Coronary artery (tissue), 2 donors: Measurements from ENCODE around the gene GRSF1.

Experiments
- DNase-seq: peaks from one replicate; pipeline ENCODE4 v3.0.0-alpha.2; 2017; ENCODE audit warnings: low spot score
- H3K27ac ChIP-seq, 2 donors: fragments of 200-600 bp; sonication (generic); one replicate each; pipeline ENCODE4 v1.5.1; 2016 to 2019
- H3K4me3 ChIP-seq: fragments of 200-600 bp; sonication (generic); 2 replicates; pipeline ENCODE4 v1.5.1; 2016; ENCODE audit warnings: mild to moderate bottlenecking, moderate library complexity
- CTCF ChIP-seq: fragments of 200-600 bp; sonication (generic); IDR thresholded peaks from one replicate; pipeline ENCODE4 v1.5.1; 2019; ENCODE audit warnings: antibody characterized with exemption

The GRSF1 gene

GRCh38 chr4:70839589-70840093 is at the start of gene GRSF1:
TSS of gene GRSF1 (minus strand) at chr4:70839890. CDS start at chr4:70839827, 63 bp downstream.
- TF ChIP-seq CTCF = no peak
- peak within 1 kb of the TSS; percentile 94 for H3K4me3 ChIP-seq
- peak within 1 kb of the TSS; percentile 81 to 92 for H3K27ac ChIP-seq
- peak; percentile 95 for DNase-seq

- no peak for DNase-seq
- Histone ChIP-seq H3K4me3 (no peak overlapping the region), H3K27ac (no peak overlapping the region)
- no peak for TF ChIP-seq CTCF
Observed at GRCh38 chr4:70885174-70885573, 45.5 kb upstream of the GRSF1 start.

GRCh38 chr4:70880739-70881138 is 41.0 kb upstream of the GRSF1 start:
- TF ChIP-seq CTCF = no peak
- no peak for DNase-seq
- H3K27ac ChIP-seq = no peak overlapping the region
- H3K4me3 ChIP-seq = no peak overlapping the region

- Histone ChIP-seq H3K27ac (no peak overlapping the region), H3K4me3 (no peak overlapping the region)
- TF ChIP-seq CTCF = no peak
- no peak for DNase-seq
Observed at GRCh38 chr4:70877556-70877955, 37.9 kb upstream of the GRSF1 start.

GRCh38 chr4:70874268-70875156 is 34.8 kb upstream of the GRSF1 start:
- no peak overlapping the region for H3K27ac ChIP-seq
- no peak for DNase-seq
- no peak for TF ChIP-seq CTCF
- H3K4me3 ChIP-seq = no peak overlapping the region

GRCh38 chr4:70873216-70873615 is 33.5 kb upstream of the GRSF1 start:
- DNase-seq = no peak
- H3K27ac ChIP-seq = no peak overlapping the region
- H3K4me3 ChIP-seq = no peak overlapping the region
- TF ChIP-seq CTCF = no peak

GRCh38 chr4:70868778-70869177 is 29.1 kb upstream of the GRSF1 start:
- DNase-seq = no peak
- Histone ChIP-seq H3K27ac (no peak overlapping the region), H3K4me3 (no peak overlapping the region)
- no peak for TF ChIP-seq CTCF
